CD4-positive, CD25-positive, alpha-beta regulatory T cell (primary cell): ENCODE measurements around the gene FCHO1. TPM values are rescaled to one million over a fixed set of nuclear protein-coding genes. Genes with fewer than 3 reads are reported as not detected.
A peak's percentile ranks its signal among the peaks of the same experiment; 100 is the strongest.

Experiments used
- ATAC-seq, 2 donors: fragments of 150-1000 bp; cut with Tn5 transposase; one replicate each; pipeline ENCODE4 v1.10.0; 2021; ENCODE audit warnings: low read depth in 2 of 2, moderate number of reproducible peaks in 2 of 2, moderate library complexity in 1 of 2
- DNase-seq, 3 donors: peaks; one replicate each; pipeline versions ENCODE4 v3.0.0 to v3.0.0-alpha.2; 2012 to 2022; ENCODE audit warnings: mixed read lengths in 1 of 3
- H3K27ac ChIP-seq: one replicate; pipeline ENCODE4 v1.7.0; 2013; ENCODE audit warnings: mild to moderate bottlenecking, low read length; ENCODE audit not compliant: insufficient read depth, poor library complexity, severe bottlenecking
- H3K27me3 ChIP-seq: one replicate; pipeline ENCODE4 v1.7.0; 2013; ENCODE audit warnings: low read length; ENCODE audit not compliant: control insufficient read depth, insufficient read depth
- H3K36me3 ChIP-seq: one replicate; pipeline ENCODE4 v1.7.0; 2013; ENCODE audit warnings: mild to moderate bottlenecking, low read length, moderate library complexity; ENCODE audit not compliant: control insufficient read depth, insufficient read depth
- H3K4me1 ChIP-seq: 2 replicates; pipeline ENCODE4 v1.7.0; 2013; ENCODE audit warnings: mild to moderate bottlenecking, low read length; ENCODE audit not compliant: insufficient read depth, control insufficient read depth, poor library complexity, severe bottlenecking
- H3K4me3 ChIP-seq: one replicate; pipeline ENCODE4 v1.7.0; 2013; ENCODE audit warnings: low read depth, mild to moderate bottlenecking, low read length, moderate library complexity
- H3K9me3 ChIP-seq, 2 experiments: 1 replicate in 1 of 2; 2 replicates in 1 of 2; pipeline ENCODE4 v1.7.0; 2013; ENCODE audit warnings: low read length in 2 of 2, mild to moderate bottlenecking in 1 of 2, moderate library complexity in 1 of 2; ENCODE audit not compliant: control insufficient read depth in 2 of 2
- H3K27ac Mint-ChIP-seq, 3 donors: one replicate each; pipeline ENCODE4 v1.8.0; 2020 to 2022; ENCODE audit warnings: mild to moderate bottlenecking in 3 of 3, mixed read lengths in 3 of 3, moderate library complexity in 2 of 3
- H3K27me3 Mint-ChIP-seq: one replicate; pipeline ENCODE4 v1.8.0; 2022; ENCODE audit warnings: mild to moderate bottlenecking, mixed read lengths
- H3K36me3 Mint-ChIP-seq: one replicate; pipeline ENCODE4 v1.8.0; 2020; ENCODE audit warnings: mixed read lengths
- H3K4me1 Mint-ChIP-seq, 4 donors: one replicate each; pipeline ENCODE4 v1.8.0; 2020 to 2022; ENCODE audit warnings: mixed read lengths in 4 of 4, mild to moderate bottlenecking in 1 of 4
- H3K4me3 Mint-ChIP-seq, 4 donors: one replicate each; pipeline ENCODE4 v1.8.0; 2020 to 2022; ENCODE audit warnings: mild to moderate bottlenecking in 4 of 4, mixed read lengths in 4 of 4, moderate library complexity in 3 of 4
- H3K9me3 Mint-ChIP-seq, 7 donors: one replicate each; pipeline ENCODE4 v1.8.0; 2020 to 2022; ENCODE audit warnings: mixed read lengths in 7 of 7, mild to moderate bottlenecking in 3 of 7, moderate library complexity in 2 of 7
- polyA plus RNA-seq, 4 donors: library from polyadenylated mRNA; unstranded; fragments of 300-500 nt; fragmentation: Illumina TruSeq; gene quantifications; one replicate each; pipeline ENCODE4 v1.2.3, GENCODE V29; 2021
- total RNA-seq: library from RNA; stranded (reverse); gene quantifications from one replicate; pipeline ENCODE4 v1.2.3, GENCODE V29; 2022

Gene FCHO1
- total and polyA plus RNA-seq, 5 donors from 2014 or later, result 8.3 to 71.9 (median 15.4) TPM

DNA sequence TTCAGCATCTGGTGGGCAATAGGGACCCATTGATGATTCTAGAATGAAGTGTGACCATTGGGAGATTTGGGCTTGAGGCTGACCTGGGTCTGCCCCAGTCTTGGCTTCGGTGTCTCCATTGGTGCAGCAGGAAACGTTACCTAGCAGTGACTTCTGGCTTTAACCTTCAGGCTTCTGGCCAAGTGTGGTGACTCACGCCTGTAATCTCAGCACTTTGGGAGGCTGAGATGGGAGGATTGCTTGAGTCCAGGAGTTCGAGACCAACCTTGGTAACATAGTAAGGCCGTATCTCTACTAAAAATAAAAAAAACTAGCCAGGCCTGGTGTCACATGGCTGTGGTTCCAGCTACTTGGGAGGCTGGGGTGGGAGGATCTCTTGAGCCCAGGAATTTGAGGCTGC, 7.2 kb downstream of the FCHO1 start:
- Histone ChIP-seq H3K9me3 (no peaks in the 10 kb centered on the region), H3K4me3 (no peak overlapping the region), H3K27me3 (no peaks in the 10 kb centered on the region), H3K36me3 (peaks cover 52% of the 10 kb centered on the region), H3K4me1 (peaks cover 21% of the 10 kb centered on the region), H3K27ac (no peak overlapping the region)
- ATAC-seq (no peak), DNase-seq (no peak)
- Mint-ChIP-seq H3K4me1 (peaks cover 0 to 46% (median 20%) of the 10 kb centered on the region in 4 donors), H3K27ac (peak overlapping the region in 2 of 3 donors; percentile 42 to 47), H3K36me3 (peaks cover 60% of the 10 kb centered on the region), H3K9me3 (peaks cover 0 to 1% (median 0%) of the 10 kb centered on the region in 7 donors), H3K27me3 (no peaks in the 10 kb centered on the region), H3K4me3 (peak overlapping the region in 1 of 4 donors; percentile 6)

DNA sequence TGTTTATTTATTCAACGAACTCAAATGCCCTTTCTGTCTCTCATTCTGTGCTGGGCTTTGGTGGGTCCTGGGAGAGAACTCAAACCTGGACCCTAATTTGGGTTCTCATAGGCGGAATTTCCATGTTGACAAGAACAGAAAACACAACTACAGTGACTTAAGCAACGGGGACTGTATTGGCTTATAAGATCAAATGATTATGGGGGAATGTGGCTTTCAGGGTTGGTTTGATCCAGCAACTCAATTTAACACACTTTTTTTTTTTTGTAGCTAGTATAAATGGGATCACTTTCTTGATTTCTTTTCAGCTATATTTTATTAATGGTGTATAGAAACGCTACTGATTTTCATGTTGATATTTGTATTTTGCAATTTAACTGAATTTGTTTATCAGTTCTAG, 9.9 kb downstream of the FCHO1 start:
- Mint-ChIP-seq H3K27me3 (no peaks in the 10 kb centered on the region), H3K27ac (peak overlapping the region in 1 of 3 donors; percentile 47), H3K4me3 (no peak overlapping the region), H3K9me3 (no peaks in the 10 kb centered on the region), H3K36me3 (peaks cover 54% of the 10 kb centered on the region), H3K4me1 (peaks cover 0 to 24% (median 5%) of the 10 kb centered on the region in 4 donors)
- no peaks in the 10 kb centered on the region for H3K9me3 ChIP-seq
- DNase-seq (no peak), ATAC-seq (no peak)
- no peaks in the 10 kb centered on the region for H3K4me1 ChIP-seq
- no peak overlapping the region for H3K4me3 ChIP-seq
- no peak overlapping the region for H3K27ac ChIP-seq
- H3K27me3 ChIP-seq, result no peaks in the 10 kb centered on the region
- peaks cover 53% of the 10 kb centered on the region for H3K36me3 ChIP-seq

DNA sequence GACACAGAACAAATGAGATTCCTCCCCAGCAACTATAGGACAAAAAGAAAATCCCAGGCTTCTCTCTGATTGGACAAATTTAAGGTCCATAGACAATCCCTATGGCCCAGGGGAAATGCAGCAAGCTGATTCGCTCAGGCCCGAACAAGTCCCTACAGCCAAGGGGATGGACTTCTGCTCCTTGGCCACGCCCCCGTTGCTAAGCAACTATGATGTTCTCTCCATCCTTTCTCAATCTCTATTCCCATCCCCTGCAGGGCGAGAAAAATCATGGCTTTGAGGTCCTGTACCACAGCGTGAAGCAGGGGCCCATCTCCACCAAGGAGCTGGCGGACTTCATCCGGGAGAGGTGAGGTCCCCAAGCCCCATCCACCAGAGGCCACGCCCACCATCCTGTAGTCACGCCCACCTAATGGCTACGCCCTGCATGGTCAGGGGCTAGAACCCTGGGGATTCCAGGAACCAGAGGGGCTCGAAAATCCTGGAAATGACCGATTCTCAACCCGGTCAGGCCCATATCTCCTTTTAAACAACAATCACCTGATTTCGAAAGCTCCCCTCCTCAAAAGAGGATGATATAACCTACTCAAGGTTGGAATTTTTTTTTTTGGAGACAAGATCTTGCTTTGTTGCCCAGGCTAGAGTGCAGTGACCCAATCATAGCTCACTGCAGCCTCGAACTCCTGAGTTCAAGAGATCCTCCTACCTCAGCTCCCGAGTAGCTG, 11.4 kb downstream of the FCHO1 start:
- no peak overlapping the region for H3K27ac ChIP-seq
- H3K27ac Mint-ChIP-seq, result no peak overlapping the region

DNA sequence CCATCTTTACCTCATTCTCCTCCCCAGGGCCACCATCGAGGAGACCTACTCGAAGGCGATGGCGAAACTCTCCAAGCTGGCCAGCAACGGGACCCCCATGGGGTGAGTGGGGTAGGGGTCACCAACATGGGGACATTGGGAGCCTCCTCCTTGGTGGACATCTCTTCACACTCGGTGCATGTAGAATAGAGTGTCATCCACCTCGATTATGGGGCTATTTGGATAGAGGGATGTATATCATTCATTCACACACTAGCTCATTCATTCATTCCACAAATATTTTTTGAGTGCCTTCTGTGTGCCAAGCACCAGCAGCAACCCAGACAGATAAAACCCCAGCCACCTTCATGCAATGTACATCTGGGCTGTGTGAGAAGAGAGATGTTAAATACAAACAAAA, 13.1 kb downstream of the FCHO1 start:
- Mint-ChIP-seq H3K4me1 (peaks cover 0 to 15% (median under 1%) of the 10 kb centered on the region in 4 donors), H3K27me3 (no peaks in the 10 kb centered on the region), H3K36me3 (peaks cover 43% of the 10 kb centered on the region), H3K9me3 (no peaks in the 10 kb centered on the region), H3K27ac (peak overlapping the region in 1 of 3 donors; percentile 56), H3K4me3 (no peak overlapping the region)
- no peak for DNase-seq
- H3K27me3 ChIP-seq, result no peaks in the 10 kb centered on the region
- H3K4me1 ChIP-seq, result no peaks in the 10 kb centered on the region
- no peak overlapping the region for H3K27ac ChIP-seq
- no peak overlapping the region for H3K4me3 ChIP-seq
- H3K9me3 ChIP-seq, result no peaks in the 10 kb centered on the region
- peaks cover 62% of the 10 kb centered on the region for H3K36me3 ChIP-seq
- ATAC-seq, result no peak

More for the DNA sequence above, 11.4 kb downstream of the FCHO1 start:
- Histone ChIP-seq H3K4me1 (no peaks in the 10 kb centered on the region), H3K36me3 (peaks cover 59% of the 10 kb centered on the region), H3K9me3 (no peaks in the 10 kb centered on the region), H3K27me3 (no peaks in the 10 kb centered on the region), H3K4me3 (no peak overlapping the region)
- ATAC-seq (no peak), DNase-seq (no peak)
- Mint-ChIP-seq H3K4me1 (peaks cover 0 to 20% (median 2%) of the 10 kb centered on the region in 4 donors), H3K9me3 (no peaks in the 10 kb centered on the region), H3K36me3 (peaks cover 52% of the 10 kb centered on the region), H3K27me3 (no peaks in the 10 kb centered on the region), H3K4me3 (no peak overlapping the region)

DNA sequence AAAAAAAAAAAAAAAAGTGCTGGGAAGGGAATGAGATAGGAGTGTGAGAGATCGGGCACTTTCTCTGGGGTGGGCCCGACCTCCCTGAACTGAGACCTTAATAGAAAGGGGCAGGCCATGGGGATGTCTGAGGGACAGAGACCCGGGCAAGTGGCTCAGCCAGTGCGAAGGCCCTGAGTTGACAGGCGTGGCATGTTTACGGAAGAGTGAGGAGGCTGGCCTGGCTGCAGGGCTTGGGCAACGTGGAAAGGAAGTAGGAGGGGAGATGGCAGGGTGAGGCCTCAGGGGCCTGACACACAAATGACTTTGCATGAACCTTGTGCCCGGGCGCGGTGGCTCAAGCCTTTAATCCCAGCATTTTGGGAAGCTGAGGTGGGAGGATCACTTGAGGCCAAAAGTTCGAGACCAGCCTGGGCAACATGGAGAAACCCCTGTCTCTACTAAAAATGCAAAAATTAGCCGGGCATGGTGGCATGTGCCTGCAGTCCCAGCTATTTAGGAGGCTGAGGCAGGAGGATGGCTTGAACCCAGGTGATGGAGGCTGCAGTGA, 13.9 kb downstream of the FCHO1 start:
- peak overlapping the region in 1 of 4 donors; percentile 25 for H3K4me3 Mint-ChIP-seq
- ATAC-seq (peak in 1 of 2 donors; percentile 60), DNase-seq (no peak)
- Histone ChIP-seq H3K9me3 (no peaks in the 10 kb centered on the region), H3K4me1 (no peaks in the 10 kb centered on the region), H3K27ac (no peak overlapping the region), H3K27me3 (no peaks in the 10 kb centered on the region), H3K36me3 (peaks cover 67% of the 10 kb centered on the region), H3K4me3 (no peak overlapping the region)
- no peaks in the 10 kb centered on the region for H3K9me3 Mint-ChIP-seq
- H3K27ac Mint-ChIP-seq, result peak overlapping the region in 2 of 3 donors; percentile 56 to 81
- H3K4me1 Mint-ChIP-seq, result peaks cover 0 to 9% (median under 1%) of the 10 kb centered on the region in 4 donors
- H3K36me3 Mint-ChIP-seq, result peaks cover 37% of the 10 kb centered on the region
- no peaks in the 10 kb centered on the region for H3K27me3 Mint-ChIP-seq

DNA sequence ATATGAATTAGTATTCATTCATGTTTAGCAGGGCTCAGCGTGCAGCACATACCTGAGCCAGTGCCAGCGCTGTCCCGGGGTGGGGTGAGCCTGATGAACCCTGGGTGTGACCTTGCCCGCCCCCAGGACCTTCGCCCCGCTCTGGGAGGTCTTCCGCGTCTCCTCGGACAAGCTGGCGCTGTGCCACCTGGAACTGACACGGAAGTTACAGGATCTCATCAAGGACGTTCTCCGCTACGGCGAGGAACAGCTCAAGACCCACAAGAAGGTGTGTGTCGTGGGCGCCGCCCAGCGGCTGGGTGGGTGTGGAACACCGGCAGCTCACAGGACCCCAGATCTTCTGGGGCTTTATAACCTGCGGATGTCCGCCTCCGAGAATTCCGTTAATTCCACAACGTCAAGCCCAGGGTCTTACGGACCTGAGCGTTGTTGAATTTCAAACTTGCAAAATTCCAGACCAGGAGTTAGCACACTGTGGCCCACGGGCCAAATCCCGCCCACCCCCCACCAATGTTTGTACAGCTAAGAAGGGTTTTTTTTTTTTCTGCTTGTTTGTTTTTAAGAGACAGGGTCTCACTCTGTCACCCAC, 15.4 kb downstream of the FCHO1 start:
- H3K27me3 Mint-ChIP-seq, result no peaks in the 10 kb centered on the region
- Histone ChIP-seq H3K27me3 (no peaks in the 10 kb centered on the region), H3K27ac (no peak overlapping the region), H3K9me3 (no peaks in the 10 kb centered on the region), H3K36me3 (peaks cover 68% of the 10 kb centered on the region), H3K4me1 (no peaks in the 10 kb centered on the region), H3K4me3 (no peak overlapping the region)
- no peak for ATAC-seq
- H3K36me3 Mint-ChIP-seq, result peaks cover 24% of the 10 kb centered on the region
- no peak overlapping the region for H3K27ac Mint-ChIP-seq
- no peaks in the 10 kb centered on the region for H3K9me3 Mint-ChIP-seq
- H3K4me1 Mint-ChIP-seq, result peaks cover 0 to 6% (median under 1%) of the 10 kb centered on the region in 4 donors
- H3K4me3 Mint-ChIP-seq, result no peak overlapping the region
- no peak for DNase-seq

DNA sequence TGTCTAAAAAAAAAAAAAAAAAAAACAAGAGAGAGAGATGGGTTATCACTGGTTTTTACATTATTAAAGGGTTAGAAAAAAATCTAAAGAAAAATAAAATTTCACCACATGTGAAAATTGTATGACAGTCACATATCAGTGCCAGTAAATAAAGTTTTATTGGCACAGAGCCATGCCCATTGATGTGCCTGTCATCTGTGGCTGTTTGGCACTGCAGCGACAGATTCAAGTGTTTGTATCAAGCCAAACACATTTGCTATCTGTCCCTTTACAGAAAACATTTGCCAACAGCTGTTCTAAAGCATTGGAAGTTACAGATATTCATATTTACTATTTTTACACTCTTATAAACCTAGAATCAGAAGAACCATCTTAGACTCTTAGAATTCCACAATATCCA, 16.3 kb downstream of the FCHO1 start:
- Mint-ChIP-seq H3K27ac (peak overlapping the region in 1 of 3 donors; percentile 77), H3K27me3 (no peaks in the 10 kb centered on the region), H3K36me3 (peaks cover 27% of the 10 kb centered on the region), H3K4me1 (peaks cover 0 to 3% (median 0%) of the 10 kb centered on the region in 4 donors), H3K4me3 (no peak overlapping the region), H3K9me3 (no peaks in the 10 kb centered on the region)
- H3K27me3 ChIP-seq, result no peaks in the 10 kb centered on the region
- no peak overlapping the region for H3K27ac ChIP-seq
- ATAC-seq (no peak), DNase-seq (no peak)
- H3K4me3 ChIP-seq, result no peak overlapping the region
- peaks cover 70% of the 10 kb centered on the region for H3K36me3 ChIP-seq
- H3K9me3 ChIP-seq, result no peaks in the 10 kb centered on the region
- H3K4me1 ChIP-seq, result no peaks in the 10 kb centered on the region
